GM12873 (cell line): ENCODE results near the gene DUSP22.

Experiments
- CTCF ChIP-seq: IDR thresholded peaks from 2 replicates; pipeline ENCODE4 v1.5.1; 2012; ENCODE audit warnings: low read depth, mild to moderate bottlenecking, moderate library complexity, low read length, control low read depth; ENCODE audit not compliant: insufficient read depth; ENCODE audit errors: missing control alignments

The DUSP22 gene

GRCh38 chr6:338815-339262 is 46.6 kb downstream of the DUSP22 start:
- peak; percentile 26 for TF ChIP-seq CTCF

GRCh38 chr6:339480-339879 is 47.2 kb downstream of the DUSP22 start:
- TF ChIP-seq CTCF = no peak

- no peak for TF ChIP-seq CTCF
Observed at GRCh38 chr6:340186-340955, 48.1 kb downstream of the DUSP22 start.

- no peak for TF ChIP-seq CTCF
Observed at GRCh38 chr6:340991-341827, 48.9 kb downstream of the DUSP22 start.

- no peak for TF ChIP-seq CTCF
Observed at GRCh38 chr6:341914-342831, 49.9 kb downstream of the DUSP22 start.

- no peak for TF ChIP-seq CTCF
Observed at GRCh38 chr6:342832-343179, 50.5 kb downstream of the DUSP22 start.
